Measurements from ENCODE around the gene SERPINB8. TPM values are rescaled to one million over a fixed set of nuclear protein-coding genes. Genes with fewer than 3 reads are reported as not detected.
"Not testable (repeated sequence)": the region's sequence is repeated elsewhere in the genome, so short reads cannot be mapped to it uniquely, and the experiment has no call there.

The SERPINB8 gene
- total and polyA plus RNA-seq, 2 donors (not counting 1 experiment from before 2014, with no cell fraction given) = 14.4 to 22.1 TPM

GRCh38 chr18:63928331-63928730 lies 41.5 kb upstream of the SERPINB8 start:
- intact Hi-C loops (cut with micrococcal nuclease) = no loop called here
- Mint-ChIP-seq H3K27ac (no peak overlapping the region), H3K4me1 (peaks cover 2% of the 10 kb centered on the region), H3K4me3 (no peak overlapping the region), H3K9me3 (ENCODE audit: insufficient read depth) (no peaks in the 10 kb centered on the region), H3K27me3 (peaks cover 26% of the 10 kb centered on the region)
- DNase-seq (no peak), ATAC-seq (ENCODE audit: low read depth) (no peak)
- 0% methylated on average over 1 of the region's 8 CpGs for WGBS (ENCODE audit: insufficient coverage)
- Histone ChIP-seq H4K20me1 (ENCODE audit: control insufficient read depth, insufficient read depth, low read length, poor library complexity, severe bottlenecking) (no peaks in the 10 kb centered on the region), H3K4me2 (replicated peaks; ENCODE audit: low read depth, low read length, poor library complexity, severe bottlenecking) (no peak overlapping the region), H3K27me3 (replicated peaks in 1 of 4; ENCODE audit: control extremely low read depth in 1 of 4, control insufficient read depth in 3 of 4, insufficient read depth in 4 of 4, low read length in 3 of 4) (peaks cover 0 to 3% (median 0%) of the 10 kb centered on the region in 4 experiments), H3K27ac (ENCODE audit: low read length in 2 of 2) (no peak overlapping the region), H3K79me2 (ENCODE audit: control insufficient read depth, insufficient read depth, low read length) (no peaks in the 10 kb centered on the region), H2AFZ (ENCODE audit: insufficient read depth, low read depth, low read length, poor library complexity, severe bottlenecking) (no peak overlapping the region), H3K36me3 (replicated peaks in 1 of 2; ENCODE audit: control extremely low read depth in 1 of 2, control insufficient read depth in 1 of 2, extremely low read depth in 1 of 2, insufficient read depth in 2 of 2, low read length in 1 of 2) (no peaks in the 10 kb centered on the region), H3K4me1 (ENCODE audit: control insufficient read depth in 2 of 2, insufficient read depth in 2 of 2, low read length in 2 of 2) (no peaks in the 10 kb centered on the region), H3K4me3 (ENCODE audit: control extremely low read depth in 1 of 5, extremely low read depth in 1 of 5, insufficient read depth in 1 of 5, low read depth in 2 of 5, low read length in 4 of 5) (no peak overlapping the region), H3K9ac (ENCODE audit: low read length) (no peak overlapping the region), H3K9me3 (ENCODE audit: control extremely low read depth in 1 of 3, control insufficient read depth in 2 of 3, insufficient read depth in 1 of 3, low read length in 2 of 3) (no peaks in the 10 kb centered on the region)
- ChIA-PET POLR2A (no interaction called here), CTCF (no interaction called here)
- TF ChIP-seq CTCF (IDR thresholded peaks at IDR 0.05) (no peak), EZH2 (IDR thresholded peaks at IDR 0.05; ENCODE audit: borderline replicate concordance, insufficient read depth, low read depth, low read length, poor library complexity, severe bottlenecking) (no peak)

DNA sequence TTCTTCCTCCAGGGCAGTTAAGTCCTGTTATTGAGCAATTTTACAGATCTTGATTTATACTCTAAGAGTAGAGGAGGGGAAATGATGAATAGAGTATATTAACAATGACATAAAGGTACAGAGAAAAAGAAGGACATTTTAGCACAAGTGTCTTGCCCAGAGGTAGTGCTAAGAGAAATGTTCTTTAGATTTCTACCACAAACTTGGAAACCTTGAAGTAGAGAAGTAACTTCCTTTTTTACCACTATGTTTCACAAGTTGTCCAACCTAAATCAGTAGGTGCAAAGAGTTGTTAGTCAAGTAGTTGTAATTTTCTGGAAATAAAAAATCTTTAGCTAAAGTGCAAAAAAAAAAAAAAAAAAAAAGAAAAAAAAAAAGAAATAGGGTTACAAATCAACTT lies 40.5 kb upstream of the SERPINB8 start:
- H4K20me1 ChIP-seq (ENCODE audit: control insufficient read depth, insufficient read depth, low read length, poor library complexity, severe bottlenecking); H3K4me1 ChIP-seq (ENCODE audit: control insufficient read depth in 2 of 2, insufficient read depth in 2 of 2, low read length in 2 of 2); H3K4me3 Mint-ChIP-seq; intact Hi-C loops (cut with micrococcal nuclease); H3K4me3 ChIP-seq (ENCODE audit: control extremely low read depth in 1 of 5, extremely low read depth in 1 of 5, insufficient read depth in 1 of 5, low read depth in 2 of 5, low read length in 4 of 5); H3K27ac Mint-ChIP-seq; H3K9me3 ChIP-seq (ENCODE audit: control extremely low read depth in 1 of 3, control insufficient read depth in 2 of 3, insufficient read depth in 1 of 3, low read length in 2 of 3); CTCF ChIA-PET; H3K27me3 ChIP-seq (replicated peaks in 1 of 4; ENCODE audit: control extremely low read depth in 1 of 4, control insufficient read depth in 3 of 4, insufficient read depth in 4 of 4, low read length in 3 of 4); H3K4me2 ChIP-seq (replicated peaks; ENCODE audit: low read depth, low read length, poor library complexity, severe bottlenecking); H3K27ac ChIP-seq (ENCODE audit: low read length in 2 of 2); H3K4me1 Mint-ChIP-seq; H3K79me2 ChIP-seq (ENCODE audit: control insufficient read depth, insufficient read depth, low read length); H3K36me3 ChIP-seq (replicated peaks in 1 of 2; ENCODE audit: control extremely low read depth in 1 of 2, control insufficient read depth in 1 of 2, extremely low read depth in 1 of 2, insufficient read depth in 2 of 2, low read length in 1 of 2); H3K9ac ChIP-seq (ENCODE audit: low read length); ATAC-seq (ENCODE audit: low read depth); DNase-seq; H3K9me3 Mint-ChIP-seq (ENCODE audit: insufficient read depth); POLR2A ChIA-PET; H2AFZ ChIP-seq (ENCODE audit: insufficient read depth, low read depth, low read length, poor library complexity, severe bottlenecking): not testable (repeated sequence)
- H3K27me3 Mint-ChIP-seq = peaks cover 18% of the 10 kb centered on the region
